Mesothelial cell of epicardium (in vitro differentiated cells): ENCODE results near the gene TXLNB. TPM values are rescaled to one million over a fixed set of nuclear protein-coding genes. Genes with fewer than 3 reads are reported as not detected.

ENCODE experiments used
- DNase-seq, 2 experiments: peaks; one replicate each; pipeline ENCODE4 v3.0.0; 2021; ENCODE audit warnings: low spot score in 2 of 2; ENCODE audit not compliant: unreplicated experiment in 2 of 2
- H3K27ac Mint-ChIP-seq: 2 replicates; pipeline ENCODE4 v1.8.0; 2021; ENCODE audit warnings: mixed read lengths
- H3K27me3 Mint-ChIP-seq: 2 replicates; pipeline ENCODE4 v1.8.0; 2021; ENCODE audit warnings: low read depth, mixed read lengths
- H3K36me3 Mint-ChIP-seq: 2 replicates; pipeline ENCODE4 v1.8.0; 2021; ENCODE audit warnings: mixed read lengths
- H3K4me1 Mint-ChIP-seq: 2 replicates; pipeline ENCODE4 v1.8.0; 2021; ENCODE audit warnings: mixed read lengths
- H3K4me3 Mint-ChIP-seq: 2 replicates; pipeline ENCODE4 v1.8.0; 2021; ENCODE audit warnings: mild to moderate bottlenecking, moderate library complexity, mixed read lengths
- H3K9me3 Mint-ChIP-seq: 2 replicates; pipeline ENCODE4 v1.8.0; 2021; ENCODE audit warnings: mixed read lengths
- total RNA-seq: library from RNA; stranded (reverse); gene quantifications from 3 replicates; pipeline ENCODE4 v1.2.1, GENCODE V29; 2021
- TF ChIP-seq, protein P1 (sequence below): fragments of 200-600 bp; sonication (generic); IDR thresholded peaks from one replicate; pipeline ENCODE4 v1.5.0; 2021; ENCODE audit warnings: antibody characterized with exemption; ENCODE audit not compliant: unreplicated experiment

The TXLNB gene
- total RNA-seq, 1 donor from 2014 or later, result 0.67 TPM

DNA sequence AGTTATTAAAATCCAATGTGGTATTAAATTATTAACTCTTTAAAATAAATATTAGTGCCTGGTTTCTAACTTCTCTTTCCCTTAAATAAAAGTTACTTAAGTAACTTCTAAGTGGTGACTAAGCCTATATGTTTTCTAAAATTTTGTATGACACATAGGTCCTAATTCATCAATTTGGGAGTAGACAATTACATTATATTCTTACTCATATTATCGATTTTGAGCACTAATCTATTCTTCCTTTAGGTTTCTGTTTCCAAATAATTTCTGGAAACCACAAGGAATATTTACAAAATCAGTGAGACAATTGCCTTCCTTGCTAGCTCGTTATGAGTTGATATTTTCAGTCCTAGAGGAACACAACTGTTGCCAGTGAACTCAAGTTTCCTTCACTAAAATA lies 28.3 kb upstream of the TXLNB start:
- peaks cover 20% of the 10 kb centered on the region for H3K4me1 Mint-ChIP-seq
- H3K27me3 Mint-ChIP-seq, result no peaks in the 10 kb centered on the region
- H3K4me3 Mint-ChIP-seq, result no peak overlapping the region
- peaks cover 7% of the 10 kb centered on the region for H3K9me3 Mint-ChIP-seq
- peaks cover 4% of the 10 kb centered on the region for H3K36me3 Mint-ChIP-seq
- no peak overlapping the region for H3K27ac Mint-ChIP-seq
- TF ChIP-seq, protein P1, sequence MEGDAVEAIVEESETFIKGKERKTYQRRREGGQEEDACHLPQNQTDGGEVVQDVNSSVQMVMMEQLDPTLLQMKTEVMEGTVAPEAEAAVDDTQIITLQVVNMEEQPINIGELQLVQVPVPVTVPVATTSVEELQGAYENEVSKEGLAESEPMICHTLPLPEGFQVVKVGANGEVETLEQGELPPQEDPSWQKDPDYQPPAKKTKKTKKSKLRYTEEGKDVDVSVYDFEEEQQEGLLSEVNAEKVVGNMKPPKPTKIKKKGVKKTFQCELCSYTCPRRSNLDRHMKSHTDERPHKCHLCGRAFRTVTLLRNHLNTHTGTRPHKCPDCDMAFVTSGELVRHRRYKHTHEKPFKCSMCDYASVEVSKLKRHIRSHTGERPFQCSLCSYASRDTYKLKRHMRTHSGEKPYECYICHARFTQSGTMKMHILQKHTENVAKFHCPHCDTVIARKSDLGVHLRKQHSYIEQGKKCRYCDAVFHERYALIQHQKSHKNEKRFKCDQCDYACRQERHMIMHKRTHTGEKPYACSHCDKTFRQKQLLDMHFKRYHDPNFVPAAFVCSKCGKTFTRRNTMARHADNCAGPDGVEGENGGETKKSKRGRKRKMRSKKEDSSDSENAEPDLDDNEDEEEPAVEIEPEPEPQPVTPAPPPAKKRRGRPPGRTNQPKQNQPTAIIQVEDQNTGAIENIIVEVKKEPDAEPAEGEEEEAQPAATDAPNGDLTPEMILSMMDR, result no peak
- DNase-seq, result no peak

DNA sequence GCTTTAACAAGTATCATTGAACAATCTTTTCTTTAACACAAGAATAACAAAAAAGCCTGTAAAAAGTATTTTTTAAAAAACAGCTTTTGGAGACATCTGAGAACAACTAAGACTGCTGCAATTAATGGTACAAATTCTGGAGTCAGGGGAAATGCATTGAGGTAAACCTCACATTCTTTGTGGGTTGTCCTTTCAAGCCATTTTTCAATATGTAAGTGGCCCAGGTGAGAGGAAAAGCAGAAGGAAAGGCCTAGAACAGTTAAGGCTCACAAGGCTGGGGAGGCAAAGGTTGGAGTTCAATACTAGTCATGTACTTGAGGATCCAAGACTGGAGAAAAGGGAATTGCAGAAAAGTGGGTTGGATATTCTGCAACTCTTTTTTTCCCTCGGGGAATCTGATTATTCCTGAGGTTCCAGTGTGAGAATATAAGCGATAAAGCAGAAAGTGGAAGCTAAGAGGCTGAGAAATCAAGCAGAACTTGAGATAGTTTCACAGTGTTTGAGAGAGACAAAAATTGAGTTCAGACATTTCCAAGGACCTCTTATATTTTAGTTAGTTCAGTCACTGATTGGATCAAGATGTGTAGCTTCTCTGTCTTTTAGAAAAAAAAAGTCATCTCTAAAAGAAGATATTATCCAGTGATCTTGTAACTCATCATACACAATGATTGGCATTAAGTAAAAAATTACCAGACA lies 25.0 kb upstream of the TXLNB start:
- Mint-ChIP-seq H3K4me3 (no peak overlapping the region), H3K9me3 (peaks cover 7% of the 10 kb centered on the region), H3K36me3 (peaks cover 4% of the 10 kb centered on the region), H3K27ac (no peak overlapping the region), H3K4me1 (peaks cover 28% of the 10 kb centered on the region), H3K27me3 (no peaks in the 10 kb centered on the region)
- TF ChIP-seq, protein P1, result no peak
- DNase-seq, result no peak

DNA sequence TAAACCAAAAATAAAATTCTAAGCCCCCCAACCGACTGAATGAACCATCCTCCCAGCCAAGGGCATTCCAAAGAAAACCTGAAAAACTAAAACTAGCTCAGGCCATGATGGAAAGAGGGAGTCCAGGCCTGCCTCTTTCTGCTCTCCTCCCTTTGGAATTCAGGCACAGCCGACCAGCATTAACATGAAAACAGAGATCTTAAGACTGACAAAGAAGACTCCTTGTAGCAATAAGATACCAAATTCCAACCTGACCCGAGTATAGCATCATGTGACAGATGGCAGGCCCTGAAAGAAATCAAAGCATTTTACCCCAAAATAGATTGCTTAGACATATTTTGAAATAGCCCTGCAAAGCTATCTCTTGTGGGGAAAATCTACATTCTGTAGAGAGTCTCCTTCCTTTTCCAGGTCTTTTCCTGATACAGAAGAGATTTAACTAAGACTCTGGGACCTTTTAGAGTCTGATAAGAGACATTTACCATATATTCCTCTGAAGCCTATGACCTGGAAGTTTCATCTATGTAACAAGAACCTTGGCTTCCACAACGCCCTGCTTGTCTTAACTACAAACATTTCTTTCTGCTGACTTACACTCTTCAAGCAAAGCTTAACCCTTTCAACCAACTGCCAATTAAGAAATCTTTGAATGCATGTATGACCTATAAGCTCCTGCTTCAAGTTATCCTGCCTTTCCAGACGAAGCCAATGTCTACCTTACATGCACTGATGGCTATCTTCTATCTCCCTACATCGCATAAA lies 22.2 kb upstream of the TXLNB start:
- TF ChIP-seq, protein P1, result no peak
- Mint-ChIP-seq H3K9me3 (peaks cover 7% of the 10 kb centered on the region), H3K27me3 (no peaks in the 10 kb centered on the region), H3K36me3 (peaks cover 4% of the 10 kb centered on the region), H3K4me1 (peaks cover 28% of the 10 kb centered on the region), H3K27ac (peak overlapping the region; percentile 32), H3K4me3 (no peak overlapping the region)
- DNase-seq, result no peak

DNA sequence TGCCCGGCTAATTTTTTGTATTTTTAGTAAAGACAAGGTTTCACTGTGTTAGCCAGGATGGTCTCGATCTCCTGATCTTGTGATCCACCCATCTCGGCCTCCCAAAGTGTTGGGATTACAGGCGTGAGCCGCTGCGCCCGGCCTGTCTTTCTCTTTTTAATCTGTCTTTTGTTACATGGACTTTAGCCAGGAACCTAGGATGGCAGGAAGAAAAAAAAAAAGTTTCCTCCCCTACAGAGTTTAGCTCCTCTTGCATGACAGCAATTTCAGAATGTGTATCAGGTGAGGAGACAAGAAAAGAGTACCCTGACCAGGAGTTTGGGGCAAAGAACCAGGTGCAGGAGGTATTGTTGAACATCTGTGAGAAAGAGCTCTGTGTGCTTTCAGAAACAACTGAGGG lies 21.4 kb upstream of the TXLNB start:
- H3K4me1 Mint-ChIP-seq, result peaks cover 28% of the 10 kb centered on the region
- no peak for DNase-seq
- H3K9me3 Mint-ChIP-seq, result peaks cover 4% of the 10 kb centered on the region
- TF ChIP-seq, protein P1, result no peak
- peaks cover 2% of the 10 kb centered on the region for H3K36me3 Mint-ChIP-seq
- H3K27ac Mint-ChIP-seq, result peak overlapping the region; percentile 43
- no peaks in the 10 kb centered on the region for H3K27me3 Mint-ChIP-seq
- no peak overlapping the region for H3K4me3 Mint-ChIP-seq

DNA sequence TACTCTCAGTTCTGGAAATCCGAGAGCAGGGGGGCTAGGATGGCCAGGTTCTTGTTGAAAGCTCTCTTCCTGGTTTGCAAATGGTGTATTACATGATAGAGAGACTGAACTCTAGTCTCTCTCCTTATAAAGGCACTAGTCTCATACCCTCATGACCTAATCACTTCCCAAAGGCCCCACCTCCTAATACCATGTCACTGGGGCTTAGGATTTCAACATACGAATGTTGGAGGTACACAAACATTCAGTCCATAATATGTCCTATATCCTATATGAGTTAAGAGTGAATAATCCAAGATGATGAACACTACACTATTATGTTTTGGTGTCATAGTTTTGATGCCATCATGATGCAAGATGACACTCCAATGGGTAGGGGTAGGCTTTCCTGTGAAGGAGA lies 20.0 kb upstream of the TXLNB start:
- peaks cover 28% of the 10 kb centered on the region for H3K4me1 Mint-ChIP-seq

More for the DNA sequence above, 20.0 kb upstream of the TXLNB start:
- TF ChIP-seq, protein P1, result no peak
- H3K27ac Mint-ChIP-seq, result no peak overlapping the region
- DNase-seq, result no peak
- H3K27me3 Mint-ChIP-seq, result no peaks in the 10 kb centered on the region
- H3K9me3 Mint-ChIP-seq, result no peaks in the 10 kb centered on the region
- H3K36me3 Mint-ChIP-seq, result no peaks in the 10 kb centered on the region
- no peak overlapping the region for H3K4me3 Mint-ChIP-seq
